ENCODE measurements around the gene REELD1.

The REELD1 gene

DNA sequence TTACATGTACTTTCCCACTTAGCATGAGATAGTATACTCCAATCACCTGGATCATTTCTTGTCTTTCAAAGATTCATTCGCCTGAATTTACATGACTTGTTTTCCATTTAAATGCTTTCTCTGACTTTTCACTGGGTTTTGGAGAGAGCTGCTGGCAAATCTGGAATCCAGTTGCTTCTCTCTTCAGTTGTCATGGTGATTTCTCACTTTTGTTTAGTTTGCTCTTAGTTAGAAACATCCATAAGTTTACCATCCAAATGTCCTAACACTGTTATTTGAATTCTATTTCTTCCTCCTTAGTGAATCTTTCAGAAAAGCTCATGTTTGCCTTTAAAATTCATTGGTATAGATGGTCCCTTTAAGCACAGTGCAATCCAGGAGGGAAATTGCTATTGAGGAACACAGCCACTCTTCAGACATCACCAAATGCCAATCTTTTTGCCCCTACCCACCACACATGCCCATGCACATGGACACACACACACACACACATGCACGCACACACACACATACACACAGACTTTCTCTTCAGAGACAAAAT, 51.7 kb downstream of the REELD1 start:
- DNase-seq (ENCODE audit: low read depth in 4 of 4, low spot score in 1 of 4): no peak

DNA sequence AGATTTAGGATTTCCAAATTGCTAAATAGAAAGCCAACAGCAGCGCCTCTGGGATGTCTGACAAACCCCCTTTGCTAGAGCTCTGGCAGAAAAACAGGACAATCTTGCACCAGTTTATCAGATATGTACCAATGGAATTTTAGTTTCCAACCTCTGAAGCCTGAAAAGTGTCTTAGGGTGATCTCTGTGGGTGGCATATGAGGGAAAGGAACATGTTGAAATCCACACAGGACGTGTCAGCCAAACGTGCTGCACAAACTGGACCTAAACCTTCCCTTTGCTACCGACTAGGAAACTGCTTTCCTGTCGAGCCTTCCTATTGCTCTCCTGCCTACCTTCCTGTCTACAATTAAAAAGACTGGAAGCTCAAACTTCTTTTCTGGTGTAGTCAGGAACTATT, 53.5 kb downstream of the REELD1 start:
- DNase-seq (ENCODE audit: low read depth in 4 of 4, low spot score in 1 of 4): no peak

DNA sequence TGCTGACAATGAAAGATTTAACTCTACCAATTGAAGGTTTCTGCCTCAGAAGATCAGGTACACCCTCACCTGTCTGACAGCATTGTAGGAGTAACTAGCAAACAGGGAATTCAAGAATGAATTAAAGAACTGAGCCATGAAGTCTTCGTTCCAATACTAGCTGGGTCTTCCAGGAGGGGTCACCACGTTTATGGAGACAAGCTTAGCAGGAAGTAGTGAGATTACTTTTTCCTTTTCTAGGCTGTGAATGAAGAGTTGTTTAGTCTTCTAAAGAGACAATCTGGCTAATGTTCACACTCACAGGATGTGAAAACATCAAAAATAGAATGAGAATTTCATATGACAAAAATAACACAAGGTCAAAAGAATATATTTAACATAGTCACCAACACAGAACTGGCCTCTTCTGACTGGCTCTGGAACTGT, 54.9 kb downstream of the REELD1 start:
- DNase-seq (ENCODE audit: low read depth in 4 of 4, low spot score in 1 of 4): no peak

DNA sequence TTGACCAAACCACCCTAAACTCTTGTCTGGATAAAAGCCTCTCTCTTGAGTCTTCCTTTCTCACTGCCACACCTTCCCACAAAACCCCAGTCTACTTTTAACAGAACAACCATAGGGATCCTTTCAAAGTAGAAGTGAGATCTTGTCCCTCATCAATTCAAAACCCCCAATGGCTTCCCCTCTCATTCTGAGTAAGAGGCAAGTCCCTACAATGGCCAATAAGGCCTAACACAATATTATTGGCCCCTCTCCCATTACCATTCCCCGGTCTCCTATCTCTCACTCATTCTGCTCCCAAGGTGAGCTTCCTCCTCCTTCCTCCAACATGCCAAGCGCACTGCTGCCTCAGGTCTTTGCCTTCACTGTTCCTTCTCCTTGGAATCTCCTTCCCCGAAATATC, 57.1 kb downstream of the REELD1 start:
- no peak for DNase-seq (ENCODE audit: low read depth in 4 of 4, low spot score in 1 of 4)

DNA sequence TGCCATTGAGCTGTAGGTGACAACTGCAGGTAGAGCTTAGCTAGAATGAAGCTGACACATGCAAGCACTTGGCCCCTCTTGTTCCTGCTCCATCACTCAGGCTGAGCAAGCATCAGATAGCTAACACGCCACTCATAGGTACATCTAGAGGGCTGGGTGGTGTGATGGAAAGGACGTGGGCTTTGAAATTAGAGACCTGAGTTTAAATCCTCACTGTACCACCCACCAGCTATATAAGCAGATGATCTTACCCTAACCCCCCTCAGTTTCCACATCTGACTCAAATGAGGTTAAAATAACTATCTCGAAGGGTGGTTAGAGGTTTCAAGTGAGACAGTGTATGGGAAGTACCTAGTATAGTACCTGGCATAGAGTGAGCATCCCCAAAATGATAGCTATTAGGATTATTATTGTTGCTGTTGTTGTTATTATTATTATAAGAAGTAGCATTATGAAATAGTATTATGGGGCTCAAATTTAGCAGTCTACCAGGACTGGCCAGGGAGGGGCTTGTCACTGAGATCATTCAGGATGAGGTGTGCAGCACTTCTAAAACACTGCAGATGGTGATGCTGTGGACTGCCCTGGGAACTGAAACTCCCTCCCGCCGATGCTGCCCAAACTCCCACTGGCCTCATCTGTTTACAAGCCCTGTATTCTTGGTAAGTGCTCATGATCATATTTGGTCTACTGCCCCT, 59.0 kb downstream of the REELD1 start:
- no peak for DNase-seq (ENCODE audit: low read depth in 4 of 4, low spot score in 1 of 4)

DNA sequence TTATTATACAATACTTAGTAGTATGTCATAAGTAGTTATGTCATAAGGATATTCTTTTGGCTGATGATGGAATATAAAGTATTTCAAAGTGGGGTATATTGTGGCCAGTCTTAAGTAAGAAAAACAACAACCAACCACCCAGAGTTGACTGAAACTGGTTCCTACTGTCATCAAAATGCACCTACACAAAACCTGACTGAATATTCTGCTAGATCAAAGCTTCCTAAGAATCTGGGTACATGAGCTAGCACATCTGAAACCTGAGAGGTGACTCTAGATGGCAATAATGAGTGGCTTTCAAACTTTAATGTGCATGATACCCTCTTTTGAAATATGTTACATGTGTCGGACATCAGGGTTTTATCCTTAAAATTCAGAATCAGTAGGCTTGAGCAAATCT, 60.4 kb downstream of the REELD1 start:
- DNase-seq (ENCODE audit: low read depth in 4 of 4, low spot score in 1 of 4): no peak

DNA sequence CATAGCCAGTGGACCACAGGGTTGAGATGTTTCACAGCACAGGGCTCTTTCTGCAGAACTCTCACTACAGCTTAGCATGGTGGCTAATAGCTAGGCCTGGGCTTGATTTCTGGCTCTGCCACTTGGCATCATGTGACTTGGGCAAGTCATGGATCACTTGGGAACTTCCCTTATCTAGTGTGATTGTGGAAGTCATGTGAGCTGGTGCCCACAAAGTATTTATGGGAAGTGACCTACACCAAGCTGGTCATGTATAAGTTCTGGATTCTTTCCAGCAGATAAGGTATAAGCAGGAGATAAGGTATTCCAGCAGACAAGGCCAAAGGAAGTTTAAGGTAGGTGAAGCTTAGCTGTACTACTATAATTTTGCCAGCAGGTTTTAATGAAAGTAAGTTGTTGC, 61.0 kb downstream of the REELD1 start:
- no peak for DNase-seq (ENCODE audit: low read depth in 4 of 4, low spot score in 1 of 4)

DNA sequence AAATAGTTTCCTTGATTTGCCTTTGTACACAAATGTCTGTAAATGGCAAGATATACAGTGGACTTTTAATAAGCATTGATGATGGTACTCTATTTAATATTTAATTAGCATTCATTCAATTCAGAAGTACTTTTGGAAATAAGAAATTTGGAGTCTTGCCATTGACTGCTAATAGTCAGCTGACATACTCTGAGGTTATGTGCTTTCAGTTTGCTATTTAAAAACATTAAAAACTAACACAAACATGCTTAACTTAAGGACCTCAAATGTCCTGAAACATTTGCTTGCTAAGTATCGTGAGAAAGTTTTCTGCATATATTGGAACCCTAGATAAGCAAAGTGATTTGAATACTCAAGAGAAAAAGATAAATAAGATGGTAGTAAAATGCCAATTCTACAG, 64.6 kb downstream of the REELD1 start:
- no peak for DNase-seq (ENCODE audit: low read depth in 4 of 4, low spot score in 1 of 4)

All from stimulated activated CD4-positive, alpha-beta T cell treated with anti-CD3 and anti-CD28 coated beads, Interleukin-1b, Interleukin-23, amount 100 ng/mL, for 24 hours (primary cell).